Neural cell (in vitro differentiated cells): ENCODE data around the gene PRKCSH. TPM values are rescaled to one million over a fixed set of nuclear protein-coding genes. Genes with fewer than 3 reads are reported as not detected.

Experiments
- H2AFZ ChIP-seq: fragments of 200-600, 300-800 bp; sonication (generic), shearing (Covaris generic); 2 replicates; pipeline ENCODE4 v1.6.0; 2014; ENCODE audit warnings: low read depth, mild to moderate bottlenecking, antibody characterized with exemption, low read length, moderate library complexity
- H3F3A ChIP-seq: fragments of 200-600 bp; shearing (Covaris generic); 2 replicates; pipeline ENCODE4 v1.6.1; 2016; ENCODE audit warnings: mild to moderate bottlenecking, moderate library complexity, mixed read lengths, antibody characterized with exemption, low read length; ENCODE audit not compliant: insufficient read depth, poor library complexity, severe bottlenecking
- H3K27ac ChIP-seq: fragments of 200-600, 300-800 bp; sonication (generic), shearing (Covaris generic); 2 replicates; pipeline ENCODE4 v1.5.1; 2014; ENCODE audit warnings: mild to moderate bottlenecking, low read length, moderate library complexity
- H3K27me3 ChIP-seq: fragments of 300-800, 200-600 bp; sonication (generic), shearing (Covaris generic); 2 replicates; pipeline ENCODE4 v1.6.0; 2014; ENCODE audit warnings: mild to moderate bottlenecking, low read depth, low read length, moderate library complexity; ENCODE audit not compliant: insufficient read depth
- H3K36me3 ChIP-seq: fragments of 300-800, 200-600 bp; sonication (generic), shearing (Covaris generic); 2 replicates; pipeline ENCODE4 v1.5.1; 2014; ENCODE audit warnings: mild to moderate bottlenecking, antibody characterized with exemption, low read length, moderate library complexity; ENCODE audit not compliant: insufficient read depth
- H3K4me2 ChIP-seq: fragments of 300-800, 200-600 bp; sonication (generic), shearing (Covaris generic); 2 replicates; pipeline ENCODE4 v1.6.0; 2014; ENCODE audit warnings: mild to moderate bottlenecking, low read length
- H3K4me3 ChIP-seq: fragments of 300-800, 200-600 bp; sonication (generic), shearing (Covaris generic); 2 replicates; pipeline ENCODE4 v1.5.1; 2014; ENCODE audit warnings: mild to moderate bottlenecking, low read length, moderate library complexity
- H3K79me2 ChIP-seq: fragments of 200-600 bp; shearing (Covaris generic); replicated peaks from 2 replicates; pipeline ENCODE4 v1.6.0; 2014; ENCODE audit warnings: mild to moderate bottlenecking, low read length, moderate library complexity; ENCODE audit not compliant: insufficient read depth
- H3K9ac ChIP-seq: fragments of 300-800, 200-600 bp; sonication (generic), shearing (Covaris generic); 2 replicates; pipeline ENCODE4 v1.6.1; 2016; ENCODE audit warnings: mild to moderate bottlenecking, low read length, mixed read lengths
- H3K9me2 ChIP-seq: fragments of 200-600 bp; shearing (Covaris generic); 2 replicates; pipeline ENCODE4 v1.6.1; 2016; ENCODE audit warnings: mild to moderate bottlenecking, low read length, mixed read lengths; ENCODE audit not compliant: insufficient read depth
- H3K9me3 ChIP-seq: fragments of 200-600, 300-800 bp; sonication (generic), shearing (Covaris generic); 2 replicates; pipeline ENCODE4 v1.6.1; 2016; ENCODE audit warnings: mild to moderate bottlenecking, mixed run types, low read length, moderate library complexity, mixed read lengths
- H4K20me1 ChIP-seq: fragments of 200-600 bp; shearing (Covaris generic); 2 replicates; pipeline ENCODE4 v1.6.1; 2016; ENCODE audit warnings: mild to moderate bottlenecking, mixed run types; ENCODE audit not compliant: insufficient read depth
- EP300 ChIP-seq: fragments of 450-650 bp; conservative IDR thresholded peaks from 2 replicates; pipeline ENCODE4 v1.6.1; 2014; ENCODE audit warnings: antibody characterized with exemption, mild to moderate bottlenecking, moderate library complexity; ENCODE audit not compliant: poor library complexity, severe bottlenecking
- EZH2 ChIP-seq: fragments of 200-600, 300-800 bp; shearing (Covaris generic), sonication (generic); IDR thresholded peaks from 2 replicates; pipeline ENCODE4 v1.6.1; 2014; ENCODE audit warnings: antibody characterized with exemption, low read length, borderline replicate concordance, mild to moderate bottlenecking; ENCODE audit not compliant: insufficient read depth, poor library complexity, severe bottlenecking
- MXI1 ChIP-seq: fragments of 450-650 bp; conservative IDR thresholded peaks from 2 replicates; pipeline ENCODE4 v1.6.1; 2014; ENCODE audit warnings: antibody characterized with exemption, mild to moderate bottlenecking; ENCODE audit not compliant: poor library complexity, severe bottlenecking
- POLR2AphosphoS5 ChIP-seq: IDR thresholded peaks from 2 replicates; pipeline ENCODE4 v1.6.1; 2012
- RAD21 ChIP-seq: fragments of 450-650 bp; conservative IDR thresholded peaks from 2 replicates; pipeline ENCODE4 v1.6.1; 2014; ENCODE audit warnings: antibody characterized with exemption, mild to moderate bottlenecking, moderate library complexity
- SMC3 ChIP-seq: fragments of 450-650 bp; conservative IDR thresholded peaks from 2 replicates; pipeline ENCODE4 v1.6.1; 2014; ENCODE audit warnings: antibody characterized with exemption, mild to moderate bottlenecking, moderate library complexity; ENCODE audit not compliant: poor library complexity
- TAF1 ChIP-seq: IDR thresholded peaks from 2 replicates; pipeline ENCODE4 v1.6.1; 2012; ENCODE audit warnings: low read depth
- polyA plus RNA-seq: library from polyadenylated mRNA; depleted of rRNA; stranded (reverse); fragments of >200 nt; gene quantifications from 2 replicates; pipeline ENCODE4 v1.2.3, GENCODE V29; 2014
- TF ChIP-seq, protein P1 (sequence below): IDR thresholded peaks from 2 replicates; pipeline ENCODE4 v1.6.1; 2012; ENCODE audit warnings: borderline replicate concordance
- TF ChIP-seq, protein P2 (sequence below): fragments of 450-650 bp; IDR thresholded peaks from 2 replicates; pipeline ENCODE4 v1.5.1; 2014; ENCODE audit warnings: antibody characterized with exemption, mild to moderate bottlenecking, moderate library complexity; ENCODE audit not compliant: poor library complexity, severe bottlenecking

The PRKCSH gene
- polyA plus RNA-seq, 1 donor from 2014 or later: 29.6 TPM

DNA sequence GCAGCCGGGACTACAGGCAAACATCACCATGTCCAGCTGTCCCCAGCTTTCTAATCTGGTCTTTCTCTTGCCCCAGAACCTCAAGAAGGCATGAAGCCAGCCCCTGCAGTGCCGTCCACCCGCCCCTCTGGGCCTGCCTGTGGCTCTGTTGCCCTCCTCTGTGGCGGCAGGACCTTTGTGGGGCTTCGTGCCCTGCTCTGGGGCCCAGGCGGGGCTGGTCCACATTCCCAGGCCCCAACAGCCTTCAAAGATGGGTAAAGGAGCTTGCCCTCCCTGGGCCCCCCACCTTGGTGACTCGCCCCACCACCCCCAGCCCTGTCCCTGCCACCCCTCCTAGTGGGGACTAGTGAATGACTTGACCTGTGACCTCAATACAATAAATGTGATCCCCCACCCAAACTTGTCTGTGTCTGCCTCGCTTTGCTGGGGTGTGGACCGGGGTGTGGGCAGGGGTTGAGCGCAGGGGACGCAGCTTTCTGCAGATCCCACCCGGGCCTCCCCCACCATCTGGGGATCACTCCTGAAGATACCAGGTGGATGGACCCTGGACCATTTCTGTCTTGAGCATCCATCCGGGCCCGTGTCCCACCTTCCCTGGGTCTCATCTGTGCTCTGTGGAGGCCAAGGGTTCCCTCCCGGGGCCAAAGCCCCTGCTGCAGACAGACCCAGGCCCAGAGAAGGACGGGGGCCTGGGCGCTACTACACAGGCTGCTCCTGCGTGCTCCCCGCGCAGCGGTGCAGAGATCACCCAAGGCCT is 15.3 kb downstream of the PRKCSH start:
- H3K9ac ChIP-seq: no peak overlapping the region
- H3K79me2 ChIP-seq: no peaks in the 10 kb centered on the region
- H3K4me3 ChIP-seq: no peak overlapping the region
- H3F3A ChIP-seq: peaks cover 3% of the 10 kb centered on the region
- H4K20me1 ChIP-seq: no peaks in the 10 kb centered on the region
- H3K27ac ChIP-seq: no peak overlapping the region
- H3K4me2 ChIP-seq: no peak overlapping the region
- TF ChIP-seq POLR2AphosphoS5 (peak; percentile 25), SMC3 (no peak), EP300 (no peak)
- H3K36me3 ChIP-seq: no peaks in the 10 kb centered on the region
- no peaks in the 10 kb centered on the region for H3K27me3 ChIP-seq
- no peaks in the 10 kb centered on the region for H3K9me3 ChIP-seq
- H2AFZ ChIP-seq: no peak overlapping the region
- H3K9me2 ChIP-seq: no peaks in the 10 kb centered on the region

DNA sequence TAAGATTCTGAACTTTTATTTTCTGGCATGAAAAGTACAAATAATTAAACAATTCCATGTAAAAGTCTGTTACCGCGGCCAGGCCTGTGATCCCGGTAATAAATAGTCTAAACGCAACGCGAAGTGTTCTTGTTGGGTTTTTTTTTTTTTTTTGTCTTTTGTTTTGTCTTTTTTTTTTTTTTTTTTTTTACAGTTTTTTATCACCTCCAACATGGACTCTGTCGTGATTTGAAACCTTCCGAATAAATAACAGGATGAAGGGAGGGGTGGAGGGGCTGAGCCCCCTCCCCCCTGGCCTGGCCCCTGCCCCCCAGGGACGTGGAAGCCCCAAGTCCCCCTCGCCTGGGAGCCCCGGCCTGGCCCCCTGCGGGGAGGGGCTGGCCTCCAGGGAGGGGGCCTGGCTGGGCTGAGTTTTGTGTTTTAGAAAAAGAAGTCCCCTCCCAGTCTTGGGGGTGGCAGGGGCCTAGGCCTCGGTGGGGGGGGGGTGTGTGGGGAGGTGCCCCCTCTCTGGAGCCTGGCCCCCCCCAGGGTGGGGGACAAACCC is 16.0 kb downstream of the PRKCSH start:
- TF ChIP-seq RAD21 (no peak), EZH2 (no peak), TAF1 (no peak), MXI1 (no peak), POLR2AphosphoS5 (no peak), SMC3 (no peak), EP300 (no peak)
- TF ChIP-seq, protein P1, sequence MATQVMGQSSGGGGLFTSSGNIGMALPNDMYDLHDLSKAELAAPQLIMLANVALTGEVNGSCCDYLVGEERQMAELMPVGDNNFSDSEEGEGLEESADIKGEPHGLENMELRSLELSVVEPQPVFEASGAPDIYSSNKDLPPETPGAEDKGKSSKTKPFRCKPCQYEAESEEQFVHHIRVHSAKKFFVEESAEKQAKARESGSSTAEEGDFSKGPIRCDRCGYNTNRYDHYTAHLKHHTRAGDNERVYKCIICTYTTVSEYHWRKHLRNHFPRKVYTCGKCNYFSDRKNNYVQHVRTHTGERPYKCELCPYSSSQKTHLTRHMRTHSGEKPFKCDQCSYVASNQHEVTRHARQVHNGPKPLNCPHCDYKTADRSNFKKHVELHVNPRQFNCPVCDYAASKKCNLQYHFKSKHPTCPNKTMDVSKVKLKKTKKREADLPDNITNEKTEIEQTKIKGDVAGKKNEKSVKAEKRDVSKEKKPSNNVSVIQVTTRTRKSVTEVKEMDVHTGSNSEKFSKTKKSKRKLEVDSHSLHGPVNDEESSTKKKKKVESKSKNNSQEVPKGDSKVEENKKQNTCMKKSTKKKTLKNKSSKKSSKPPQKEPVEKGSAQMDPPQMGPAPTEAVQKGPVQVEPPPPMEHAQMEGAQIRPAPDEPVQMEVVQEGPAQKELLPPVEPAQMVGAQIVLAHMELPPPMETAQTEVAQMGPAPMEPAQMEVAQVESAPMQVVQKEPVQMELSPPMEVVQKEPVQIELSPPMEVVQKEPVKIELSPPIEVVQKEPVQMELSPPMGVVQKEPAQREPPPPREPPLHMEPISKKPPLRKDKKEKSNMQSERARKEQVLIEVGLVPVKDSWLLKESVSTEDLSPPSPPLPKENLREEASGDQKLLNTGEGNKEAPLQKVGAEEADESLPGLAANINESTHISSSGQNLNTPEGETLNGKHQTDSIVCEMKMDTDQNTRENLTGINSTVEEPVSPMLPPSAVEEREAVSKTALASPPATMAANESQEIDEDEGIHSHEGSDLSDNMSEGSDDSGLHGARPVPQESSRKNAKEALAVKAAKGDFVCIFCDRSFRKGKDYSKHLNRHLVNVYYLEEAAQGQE: no peak
- TF ChIP-seq, protein P2, sequence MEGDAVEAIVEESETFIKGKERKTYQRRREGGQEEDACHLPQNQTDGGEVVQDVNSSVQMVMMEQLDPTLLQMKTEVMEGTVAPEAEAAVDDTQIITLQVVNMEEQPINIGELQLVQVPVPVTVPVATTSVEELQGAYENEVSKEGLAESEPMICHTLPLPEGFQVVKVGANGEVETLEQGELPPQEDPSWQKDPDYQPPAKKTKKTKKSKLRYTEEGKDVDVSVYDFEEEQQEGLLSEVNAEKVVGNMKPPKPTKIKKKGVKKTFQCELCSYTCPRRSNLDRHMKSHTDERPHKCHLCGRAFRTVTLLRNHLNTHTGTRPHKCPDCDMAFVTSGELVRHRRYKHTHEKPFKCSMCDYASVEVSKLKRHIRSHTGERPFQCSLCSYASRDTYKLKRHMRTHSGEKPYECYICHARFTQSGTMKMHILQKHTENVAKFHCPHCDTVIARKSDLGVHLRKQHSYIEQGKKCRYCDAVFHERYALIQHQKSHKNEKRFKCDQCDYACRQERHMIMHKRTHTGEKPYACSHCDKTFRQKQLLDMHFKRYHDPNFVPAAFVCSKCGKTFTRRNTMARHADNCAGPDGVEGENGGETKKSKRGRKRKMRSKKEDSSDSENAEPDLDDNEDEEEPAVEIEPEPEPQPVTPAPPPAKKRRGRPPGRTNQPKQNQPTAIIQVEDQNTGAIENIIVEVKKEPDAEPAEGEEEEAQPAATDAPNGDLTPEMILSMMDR: no peak
- Histone ChIP-seq H3K27me3 (no peaks in the 10 kb centered on the region), H4K20me1 (no peaks in the 10 kb centered on the region), H3K9me2 (no peaks in the 10 kb centered on the region), H3K79me2 (no peaks in the 10 kb centered on the region), H3F3A (peaks cover 3% of the 10 kb centered on the region), H3K9me3 (no peaks in the 10 kb centered on the region), H3K36me3 (no peaks in the 10 kb centered on the region), H3K9ac (no peak overlapping the region), H3K4me2 (no peak overlapping the region), H2AFZ (no peak overlapping the region), H3K4me3 (no peak overlapping the region), H3K27ac (no peak overlapping the region)
